GM20431 (cell line): Measurements from ENCODE around the gene RNF4.

ENCODE experiments used
- in situ Hi-C: fragments of 300-500 bp; cut with MseI, MboI; formaldehyde crosslinking; loops from one replicate; pipeline ENCODE4 v1.15.0; 2020; ENCODE audit warnings: low sequenced_read_pairs; ENCODE audit not compliant: unreplicated experiment

The RNF4 gene, protein sequence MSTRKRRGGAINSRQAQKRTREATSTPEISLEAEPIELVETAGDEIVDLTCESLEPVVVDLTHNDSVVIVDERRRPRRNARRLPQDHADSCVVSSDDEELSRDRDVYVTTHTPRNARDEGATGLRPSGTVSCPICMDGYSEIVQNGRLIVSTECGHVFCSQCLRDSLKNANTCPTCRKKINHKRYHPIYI

GRCh38 chr4:2468456-2469191 lies at the start of gene RNF4:
TSS of gene RNF4 (plus strand) at chr4:2469106. CDS start at chr4:2490494, 21,388 bp downstream.
- in situ Hi-C loops: no loop called here

- in situ Hi-C loops: no loop called here
These were observed 49.1 kb upstream of the RNF4 start for GRCh38 chr4:2419814-2420213.

GRCh38 chr4:2421928-2422327 lies 47.0 kb upstream of the RNF4 start:
- in situ Hi-C loops: no loop called here

- in situ Hi-C loops: no loop called here
These were observed 45.8 kb upstream of the RNF4 start for GRCh38 chr4:2423066-2423465.

DNA sequence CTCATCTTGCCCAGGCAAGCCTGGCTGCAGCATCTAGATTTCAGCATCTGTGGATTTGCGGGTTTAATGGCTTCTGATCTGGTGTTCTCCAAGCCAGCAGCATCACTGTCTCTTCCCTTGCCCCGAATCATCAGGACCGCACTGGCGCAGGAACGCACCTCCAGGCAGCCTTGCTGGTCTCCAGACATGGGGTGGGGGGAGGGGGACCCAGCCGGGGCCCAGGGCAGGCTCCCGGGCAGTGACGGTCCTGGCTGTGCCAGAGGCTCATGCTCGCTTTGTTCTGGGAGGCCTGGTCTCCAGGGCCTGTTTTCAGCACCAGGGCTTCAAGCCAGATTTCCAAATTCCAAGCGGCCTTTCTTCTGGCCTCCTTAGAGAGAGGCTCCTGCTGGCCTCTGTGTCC lies 45.2 kb upstream of the RNF4 start:
- in situ Hi-C loops: no loop called here

DNA sequence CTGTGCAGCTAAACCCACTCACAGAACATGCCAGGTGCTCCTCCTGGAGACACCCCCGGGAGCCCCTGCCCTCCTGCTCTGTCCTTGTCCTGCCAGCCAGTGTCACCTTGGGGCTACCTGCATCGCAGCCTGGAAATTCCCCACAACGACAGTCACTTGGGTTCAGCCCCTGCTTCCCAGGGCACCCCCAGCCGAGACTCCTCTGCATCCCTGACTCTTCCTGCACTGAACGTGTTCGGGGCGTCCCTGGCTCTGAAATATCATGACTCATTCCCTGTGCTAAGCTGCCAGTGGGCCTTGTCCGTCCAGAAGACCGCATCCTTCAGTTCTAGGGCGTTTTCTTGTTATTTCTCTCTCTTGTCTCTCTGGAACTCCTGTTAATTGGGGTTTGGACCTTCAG lies 44.3 kb upstream of the RNF4 start:
- in situ Hi-C loops: no loop called here

- in situ Hi-C loops: loop anchor here (25.0 kb wide), 1 partner anchor 188 kb away; the partner anchor contains the start of genes HAUS3 and POLN
These were observed 43.4 kb upstream of the RNF4 start for GRCh38 chr4:2425386-2426068.

- in situ Hi-C loops: loop anchor here (25.0 kb wide), 1 partner anchor 189 kb away; the partner anchor contains the start of genes HAUS3 and POLN
These were observed 42.9 kb upstream of the RNF4 start for GRCh38 chr4:2426069-2426397.

GRCh38 chr4:2426711-2427275 lies 42.1 kb upstream of the RNF4 start:
- in situ Hi-C loops: loop anchor here (25.0 kb wide), 1 partner anchor 189 kb away; the partner anchor contains the start of genes HAUS3 and POLN

- in situ Hi-C loops: loop anchor here (25.0 kb wide), 1 partner anchor 190 kb away; the partner anchor contains the start of genes HAUS3 and POLN
These were observed 41.2 kb upstream of the RNF4 start for GRCh38 chr4:2427383-2428334.

DNA sequence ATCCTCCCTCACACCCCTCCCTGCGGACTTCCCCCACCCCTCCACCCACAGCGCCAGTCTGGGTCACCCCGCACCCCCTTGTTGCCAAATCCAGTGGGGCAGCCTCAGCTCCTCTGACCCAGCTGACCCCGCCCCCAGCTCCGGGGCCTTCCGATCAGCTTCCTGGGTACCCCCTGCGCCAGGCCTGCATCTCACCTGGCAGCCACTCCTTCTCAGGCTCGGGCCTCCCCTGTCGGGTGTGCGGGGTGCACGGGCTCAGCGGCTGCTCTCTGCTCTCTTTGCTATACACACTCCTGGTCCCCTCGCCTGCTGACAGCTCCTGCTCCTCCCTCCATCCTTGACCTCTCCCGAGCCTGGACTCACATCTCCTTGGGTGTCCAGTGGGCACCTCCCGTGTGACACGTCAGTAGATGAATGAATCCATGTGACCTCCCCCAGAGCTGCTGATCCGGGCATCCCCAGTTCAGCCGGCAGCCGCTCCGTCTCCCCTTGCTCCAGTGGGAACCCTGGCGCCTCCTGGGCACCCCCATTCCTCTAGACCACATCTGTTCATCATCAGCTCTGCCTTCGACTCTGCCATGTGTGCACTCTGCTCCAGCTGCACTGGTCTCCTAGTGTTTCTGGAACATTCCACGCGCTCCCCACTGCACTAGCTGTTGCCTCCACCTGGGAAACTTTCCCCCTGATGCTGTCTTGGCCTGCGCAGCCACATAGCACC lies 40.3 kb upstream of the RNF4 start:
- in situ Hi-C loops: loop anchor here (25.0 kb wide), 1 partner anchor 191 kb away; the partner anchor contains the start of genes HAUS3 and POLN

DNA sequence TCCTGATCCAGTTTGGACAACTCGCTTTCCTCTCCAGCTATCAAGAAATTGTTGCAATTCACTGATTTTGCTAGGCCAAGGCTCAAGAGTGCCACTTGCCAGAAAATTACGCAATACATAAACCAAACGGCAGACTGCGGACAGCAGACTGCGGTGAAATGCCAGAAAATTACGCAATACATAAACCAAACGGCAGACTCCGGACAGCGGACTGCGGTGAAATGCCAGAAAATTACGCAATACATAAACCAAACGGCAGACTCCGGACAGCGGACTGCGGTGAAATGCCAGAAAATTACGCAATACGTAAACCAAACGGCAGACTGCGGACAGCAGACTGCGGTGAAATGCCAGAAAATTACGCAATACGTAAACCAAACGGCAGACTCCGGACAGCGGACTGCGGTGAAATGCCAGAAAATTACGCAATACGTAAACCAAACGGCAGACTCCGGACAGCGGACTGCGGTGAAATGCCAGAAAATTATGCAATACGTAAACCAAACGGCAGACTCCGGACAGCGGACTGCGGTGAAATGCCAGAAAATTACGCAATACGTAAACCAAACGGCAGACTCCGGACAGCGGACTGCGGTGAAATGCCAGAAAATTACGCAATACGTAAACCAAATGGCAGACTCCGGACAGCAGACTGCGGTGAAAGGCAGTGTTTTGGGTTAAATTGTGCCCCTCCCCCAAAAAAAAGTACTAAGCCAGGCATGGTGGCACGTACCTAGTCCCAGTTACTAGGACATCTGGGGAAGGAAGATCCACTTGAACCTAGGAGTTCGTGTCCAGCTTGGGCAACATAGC lies 38.8 kb upstream of the RNF4 start:
- in situ Hi-C loops: loop anchor here (25.0 kb wide), 1 partner anchor 193 kb away; the partner anchor contains the start of genes HAUS3 and POLN

- in situ Hi-C loops: loop anchor here (25.0 kb wide), 1 partner anchor 195 kb away; the partner anchor contains the start of genes HAUS3 and POLN
These were observed 36.9 kb upstream of the RNF4 start for GRCh38 chr4:2432004-2432403.

- in situ Hi-C loops: loop anchor here (25.0 kb wide), 1 partner anchor 196 kb away; the partner anchor contains the start of genes HAUS3 and POLN
These were observed 35.8 kb upstream of the RNF4 start for GRCh38 chr4:2432991-2433530.

GRCh38 chr4:2433609-2434350 lies 35.1 kb upstream of the RNF4 start:
- in situ Hi-C loops: loop anchor here (25.0 kb wide), 1 partner anchor 196 kb away; the partner anchor contains the start of genes HAUS3 and POLN

GRCh38 chr4:2434420-2434819 lies 34.5 kb upstream of the RNF4 start:
- in situ Hi-C loops: loop anchor here (25.0 kb wide), 1 partner anchor 197 kb away; the partner anchor contains the start of genes HAUS3 and POLN

DNA sequence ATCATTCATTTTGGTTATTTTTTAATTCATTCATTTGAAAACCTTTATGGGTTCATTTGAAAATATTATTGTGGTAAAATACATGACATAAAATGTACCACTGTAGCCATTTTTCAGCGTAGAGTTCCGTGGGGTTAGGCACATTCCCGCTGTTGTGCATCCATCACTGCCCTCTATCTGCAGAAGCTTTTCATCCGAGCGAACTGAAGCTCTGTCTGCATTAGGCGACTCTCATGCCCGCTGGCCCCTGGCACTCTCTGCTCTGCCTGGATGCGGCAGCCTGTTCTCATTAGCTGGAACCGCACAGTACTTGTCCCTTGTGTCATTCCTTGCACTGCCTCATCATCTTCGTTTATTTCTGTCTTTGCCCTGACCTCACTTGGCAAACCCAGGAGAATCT lies 32.6 kb upstream of the RNF4 start:
- in situ Hi-C loops: loop anchor here (25.0 kb wide), 1 partner anchor 199 kb away; the partner anchor contains the start of genes HAUS3 and POLN
